Iris pigment epithelial cell (primary cell): ENCODE results near the gene CHD8.
"Not testable (repeated sequence)": the region's sequence is repeated elsewhere in the genome, so short reads cannot be mapped to it uniquely, and the experiment has no call there.

Source experiments
- DNase-seq: peaks from one replicate; pipeline ENCODE4 v3.0.0-alpha.2; 2011; ENCODE audit warnings: low read depth

Gene CHD8

DNA sequence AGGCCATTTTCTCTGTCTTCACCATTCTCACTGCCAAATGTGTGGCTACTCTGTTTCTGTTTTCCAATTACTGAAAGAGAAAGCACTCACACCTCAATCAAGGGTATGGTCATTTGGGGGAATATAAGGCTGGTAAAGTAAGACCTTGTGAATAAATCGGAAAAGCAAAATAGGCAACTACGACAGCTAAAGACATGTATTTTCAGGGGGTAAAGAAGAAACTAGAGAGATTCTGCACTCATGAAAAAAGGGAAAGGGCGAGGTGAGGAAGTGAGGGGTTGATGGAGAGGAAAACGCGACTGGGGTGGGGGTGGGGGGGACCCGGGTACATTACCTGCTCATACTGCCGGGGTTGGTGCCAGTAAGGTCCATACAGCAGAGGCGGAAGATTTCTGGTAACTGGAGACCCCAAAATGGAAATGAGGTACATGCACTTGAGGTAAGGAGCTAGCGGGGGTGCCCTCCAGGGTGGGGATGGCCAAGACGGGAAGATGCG lies 19.3 kb downstream of the CHD8 start:
- DNase-seq: no peak

DNA sequence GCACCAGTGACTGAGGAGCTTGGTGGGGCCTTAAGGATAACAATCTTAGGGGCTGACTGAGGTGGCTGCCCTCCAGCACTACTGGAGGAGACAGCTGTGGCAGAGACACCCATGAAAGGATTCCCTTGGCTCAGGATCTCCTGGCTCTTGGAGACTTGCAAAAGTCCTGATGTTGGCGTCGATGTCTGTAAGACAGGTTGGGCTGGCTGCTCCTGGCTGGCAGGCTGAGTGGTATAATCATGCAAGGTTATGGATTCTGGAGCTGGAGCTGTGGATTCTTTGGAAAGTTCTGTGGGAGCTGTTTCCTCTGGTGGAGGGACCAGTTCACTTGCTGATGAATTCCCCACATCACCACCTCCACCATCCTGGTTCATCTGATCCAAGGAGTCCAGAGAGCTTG lies 24.8 kb downstream of the CHD8 start:
- no peak for DNase-seq

DNA sequence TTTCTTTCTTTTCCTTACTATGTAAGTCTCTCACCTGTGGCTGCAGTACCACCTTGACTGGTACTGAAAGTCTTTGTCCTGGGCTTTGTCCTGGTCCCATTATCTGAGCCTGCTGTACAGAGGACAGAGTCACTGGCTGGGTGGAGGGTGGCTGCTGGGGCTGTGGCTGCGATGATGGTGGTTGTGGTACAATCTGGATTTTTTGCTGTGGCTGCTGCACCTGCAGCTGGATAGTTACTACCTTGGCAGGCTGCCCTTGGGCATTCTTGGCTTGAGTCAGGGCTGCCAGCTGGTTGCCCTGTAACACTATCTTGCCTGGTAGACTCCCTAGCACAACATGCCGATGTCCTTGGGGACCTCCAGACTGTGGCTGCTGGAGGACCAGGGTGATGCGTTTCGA lies 27.0 kb downstream of the CHD8 start:
- no peak for DNase-seq

DNA sequence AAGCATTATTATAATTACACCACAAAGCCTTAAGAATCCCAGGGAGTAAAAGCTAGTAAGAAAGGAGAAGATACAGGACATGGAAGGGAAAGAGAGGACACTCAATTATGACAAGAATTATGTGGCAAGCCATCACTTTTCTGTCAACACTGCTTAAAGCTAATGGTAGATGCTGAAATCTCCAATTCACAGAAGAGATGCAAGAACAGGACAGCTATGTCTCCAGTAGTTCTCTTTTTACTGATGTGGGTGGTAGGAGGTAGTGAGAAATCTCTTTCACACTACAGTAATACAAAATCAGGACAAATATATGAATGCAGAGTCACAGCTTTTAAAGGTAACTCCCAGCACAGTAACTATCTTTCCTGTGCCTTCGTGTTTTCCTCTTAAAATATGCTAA lies 29.2 kb downstream of the CHD8 start:
- DNase-seq: no peak

DNA sequence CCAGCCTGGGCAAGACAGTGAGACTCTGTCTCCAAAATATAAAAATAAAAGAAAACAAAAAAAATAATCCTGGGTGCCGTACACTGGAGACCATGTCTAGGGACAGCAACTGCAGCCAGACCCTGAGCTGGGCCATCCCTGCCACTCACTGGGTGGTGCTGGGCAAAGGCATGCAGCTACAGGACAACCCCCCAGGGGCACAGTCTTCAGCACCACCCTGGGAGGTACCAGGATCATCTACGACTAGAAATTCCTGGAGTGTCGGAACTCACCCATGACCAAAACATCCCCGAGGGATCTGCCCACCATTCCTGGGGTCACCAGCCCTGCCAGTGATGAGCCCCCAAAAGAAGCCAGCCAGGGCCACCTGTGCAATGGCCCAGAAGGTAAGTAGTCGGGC lies 36.4 kb downstream of the CHD8 start:
- no peak for DNase-seq

DNA sequence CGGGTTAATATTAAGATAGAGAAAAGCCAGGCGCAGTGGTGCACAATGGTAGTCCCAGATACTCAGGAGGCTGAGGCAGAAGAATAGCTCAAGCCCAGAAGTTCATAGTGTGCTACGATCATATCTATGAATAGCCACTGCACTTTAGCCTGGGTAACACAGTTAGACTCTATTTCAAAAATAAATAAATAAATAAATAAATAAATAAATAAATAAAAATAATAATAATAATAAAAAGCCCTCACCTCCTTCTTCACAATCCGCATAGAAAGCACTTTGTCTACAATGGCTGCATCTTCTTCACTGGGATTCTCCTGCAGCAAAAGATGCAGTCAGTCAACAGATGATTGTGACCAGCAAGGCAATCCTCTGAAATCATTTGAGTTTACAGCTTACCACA lies 40.6 kb downstream of the CHD8 start:
- DNase-seq: no peak

DNA sequence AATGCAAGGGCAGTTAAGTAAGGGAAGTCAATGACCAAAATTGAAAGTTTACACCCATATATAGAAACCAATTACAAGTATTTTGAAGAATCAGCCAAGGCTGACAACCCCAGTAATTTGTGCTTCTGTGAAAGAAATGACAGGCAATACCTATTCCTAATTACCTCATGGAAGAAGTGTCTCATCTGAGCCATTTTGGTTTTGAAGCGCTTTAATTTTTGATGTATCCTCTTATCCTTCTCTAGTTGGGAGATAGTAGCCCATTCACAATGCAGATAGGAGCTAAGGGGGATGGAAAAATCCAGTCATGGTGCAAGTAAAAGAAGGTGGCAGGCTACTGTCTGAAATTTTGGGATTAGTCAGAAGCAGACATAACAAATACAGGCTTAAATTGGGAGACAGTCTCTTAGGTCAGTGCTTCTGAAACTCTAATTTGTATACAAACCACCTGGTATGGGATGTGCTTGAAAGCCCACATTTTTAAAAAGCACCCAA lies 41.7 kb downstream of the CHD8 start:
- DNase-seq: no peak

DNA sequence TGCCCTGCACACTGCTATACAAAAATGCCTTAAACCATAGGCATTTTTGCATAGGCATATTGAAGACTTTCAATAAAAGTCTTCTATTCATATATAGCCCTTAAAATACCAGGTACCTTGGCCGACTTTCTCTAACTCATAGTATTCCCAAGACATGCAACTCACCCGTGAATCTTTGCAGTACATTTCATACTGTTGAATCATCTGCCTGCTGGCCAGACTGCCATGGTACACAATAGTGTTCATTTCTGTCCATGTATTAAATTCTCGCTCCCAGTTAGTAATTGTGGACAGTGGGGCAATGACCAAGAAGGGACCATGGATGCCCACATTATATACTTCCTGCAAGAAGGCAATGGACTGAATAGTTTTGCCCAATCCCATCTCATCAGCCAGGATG lies 47.8 kb downstream of the CHD8 start:
- peak; percentile 85 for DNase-seq

DNA sequence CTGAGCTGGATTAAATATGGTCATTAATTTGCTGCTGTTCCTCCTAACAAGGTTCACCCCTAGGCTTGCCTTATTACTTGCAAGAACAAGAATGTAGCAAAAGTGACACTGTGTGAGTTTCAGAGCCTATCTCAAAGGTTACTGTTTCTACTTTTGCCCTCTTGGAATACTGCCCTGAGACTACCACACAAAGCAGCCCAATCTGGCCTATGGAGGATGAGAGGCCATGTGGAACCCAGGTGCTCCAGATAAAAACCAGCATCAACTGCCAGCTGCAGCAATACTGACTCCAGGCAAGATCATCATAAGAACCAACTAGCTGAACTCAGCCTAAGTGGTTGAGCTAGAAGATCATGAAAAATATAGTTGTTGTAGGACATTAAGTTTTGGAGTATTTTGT lies 49.7 kb downstream of the CHD8 start:
- DNase-seq: no peak

DNA sequence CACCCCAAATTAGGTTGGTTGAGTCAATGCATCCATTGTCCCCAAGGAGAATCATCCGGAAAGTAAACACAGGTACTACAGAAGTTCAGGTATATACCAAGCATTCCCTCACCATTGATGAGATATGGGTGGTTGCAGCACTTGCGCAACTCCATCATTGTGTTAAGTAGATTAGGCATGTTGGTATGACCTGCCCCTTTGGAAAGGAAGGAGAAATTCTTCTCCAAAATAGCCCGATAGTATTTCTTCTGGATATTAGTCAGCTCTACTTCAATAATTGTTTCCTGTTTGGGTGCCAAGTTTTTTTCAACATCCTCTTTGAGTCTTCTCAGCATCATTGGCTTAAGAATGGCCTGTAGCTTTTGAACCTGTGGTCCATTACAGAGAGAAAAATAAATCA lies 50.8 kb downstream of the CHD8 start:
- DNase-seq: peak; percentile 21

DNA sequence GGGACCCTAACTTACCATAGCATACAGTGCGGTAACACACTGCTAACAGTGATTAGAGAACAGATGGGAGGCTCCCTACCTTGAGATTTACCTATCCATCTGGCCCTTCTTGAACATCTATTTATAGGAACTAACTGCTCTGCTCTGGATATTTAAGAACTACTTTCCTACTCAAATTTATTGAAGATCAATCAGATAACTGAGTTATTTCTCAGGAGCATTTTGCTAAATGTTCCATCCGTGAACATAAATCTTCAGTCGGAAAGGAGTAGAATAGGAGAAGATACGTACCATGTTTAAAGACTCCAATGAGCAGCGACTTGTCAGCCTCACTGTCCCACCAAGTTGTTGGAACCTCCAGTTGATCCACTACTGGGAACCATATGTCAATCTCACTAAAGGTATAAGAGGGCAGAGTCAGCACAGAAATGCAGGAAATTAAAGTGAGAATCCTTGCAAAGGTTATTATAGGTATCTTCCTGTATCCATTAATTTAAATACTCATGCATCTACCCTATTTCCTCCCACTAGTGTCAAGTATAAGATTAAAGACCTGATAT lies 56.5 kb downstream of the CHD8 start:
- DNase-seq: no peak

DNA sequence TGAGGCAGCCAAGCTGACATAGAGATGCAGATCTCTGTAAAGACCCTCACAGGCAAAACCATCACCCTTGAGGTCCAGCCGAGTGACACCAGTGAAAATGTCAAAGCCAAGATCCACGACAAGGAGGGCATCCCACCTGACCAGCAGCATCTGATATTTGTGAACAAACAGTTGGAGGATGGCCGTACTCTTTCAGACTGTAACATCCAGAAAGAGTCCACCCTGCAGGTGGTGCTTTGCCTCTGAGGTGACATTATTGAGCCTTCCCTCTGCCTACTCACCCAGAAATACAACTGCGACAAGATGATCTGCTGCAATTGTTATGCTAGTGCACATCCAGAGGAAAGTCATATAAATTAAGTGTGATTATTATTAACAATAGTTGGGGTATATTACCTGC lies 57.0 kb downstream of the CHD8 start:
- no peak for DNase-seq

DNA sequence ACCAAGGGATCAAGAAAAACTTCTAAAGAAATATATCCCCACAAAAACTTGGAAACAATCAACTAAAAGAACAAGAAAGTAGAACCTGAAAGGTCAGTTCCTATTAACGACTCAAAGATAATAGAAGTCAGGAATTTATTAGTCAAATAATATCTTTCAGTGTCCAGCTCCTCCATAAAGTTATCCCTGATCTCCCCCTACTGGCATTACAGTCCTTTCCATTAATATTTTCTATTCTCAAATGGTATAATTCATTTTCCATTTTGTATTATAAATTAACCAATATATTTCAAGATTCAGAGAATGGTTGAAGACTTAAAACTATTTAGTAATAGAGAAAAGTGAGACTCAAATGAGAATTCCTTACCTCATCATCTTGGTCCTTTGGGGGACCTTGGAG lies 60.5 kb downstream of the CHD8 start:
- no peak for DNase-seq

DNA sequence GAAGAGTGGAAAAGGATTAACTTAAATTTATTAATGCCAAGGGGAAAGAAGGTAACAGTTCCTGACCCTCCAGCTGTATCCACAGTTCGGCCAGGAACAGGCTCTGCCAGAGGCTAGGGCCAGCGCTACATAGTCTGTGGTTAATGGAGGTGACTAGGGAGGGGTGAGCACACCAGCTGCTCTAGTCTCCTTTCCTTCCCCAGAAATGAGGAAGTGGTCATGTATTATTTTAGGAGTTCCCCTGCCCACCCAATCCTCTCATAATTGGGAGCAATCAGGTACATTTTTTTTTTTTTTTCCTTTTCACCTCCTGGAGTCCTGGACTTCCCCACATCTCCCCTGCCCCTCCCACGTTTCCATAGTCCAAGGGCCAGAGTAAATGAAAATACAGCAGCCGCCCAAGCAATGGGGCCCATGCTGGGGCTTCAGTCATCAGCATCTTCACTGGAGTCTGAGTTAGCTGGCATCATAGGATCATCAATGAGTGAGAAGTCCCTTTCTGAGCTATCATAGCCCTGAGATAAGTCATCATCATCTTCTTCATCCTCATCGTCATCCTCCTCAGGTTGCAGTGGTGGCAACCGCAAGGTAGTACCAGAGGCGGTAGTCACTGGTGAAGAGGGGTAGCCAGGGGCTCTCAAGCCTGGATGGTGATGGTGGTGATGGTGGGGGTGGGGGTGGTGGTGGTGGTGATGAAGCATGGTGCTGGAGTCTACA lies 70.6 kb downstream of the CHD8 start:
- no peak for DNase-seq

DNA sequence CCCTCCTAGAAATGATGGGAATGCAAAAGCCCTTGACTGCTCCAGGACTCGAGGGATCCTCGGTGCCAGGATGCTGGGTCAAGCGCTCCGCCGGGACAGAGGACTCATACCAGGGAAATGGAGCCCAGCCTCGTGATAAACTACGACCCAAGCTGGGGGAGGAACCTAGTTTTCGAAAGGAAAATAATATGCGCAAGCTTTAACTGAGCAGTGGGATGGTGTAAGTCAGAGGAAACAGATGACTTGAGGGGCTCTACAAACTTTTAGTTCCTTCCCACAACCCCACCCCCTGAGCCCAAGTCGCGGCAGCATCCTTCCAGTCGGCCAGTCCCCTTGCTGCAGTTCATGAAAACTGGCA lies 71.5 kb downstream of the CHD8 start:
- DNase-seq: no peak

DNA sequence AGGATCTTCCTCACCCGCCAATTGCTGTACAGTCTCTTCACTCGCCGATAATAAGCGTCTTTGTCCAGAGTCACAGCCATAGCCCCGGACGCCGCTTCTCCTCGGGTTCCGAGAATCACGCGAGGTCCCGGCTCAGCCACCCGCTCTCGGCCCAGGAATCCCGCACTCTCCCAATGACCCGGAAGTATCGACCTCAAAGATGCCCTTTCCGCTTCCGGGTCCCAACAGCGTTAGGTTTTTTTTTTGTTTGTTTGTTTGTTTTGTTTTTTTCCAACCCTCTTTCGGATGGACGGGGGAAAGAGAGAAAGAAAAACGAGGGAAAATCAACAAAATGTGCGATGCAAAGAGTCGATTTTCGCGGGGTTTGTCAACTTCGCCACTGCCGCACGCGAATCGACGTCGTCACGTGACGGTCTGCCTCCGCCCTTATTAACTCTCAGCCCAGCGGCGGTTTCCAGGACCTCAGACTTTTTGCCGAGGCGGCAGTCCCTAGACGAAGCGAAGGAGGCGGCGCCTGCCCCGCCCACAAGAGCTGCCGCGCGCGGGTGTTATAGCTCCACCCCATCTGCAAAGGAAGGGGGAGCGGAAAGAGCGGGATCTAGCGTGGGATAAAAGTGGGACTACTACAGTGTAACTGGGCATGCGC lies 72.0 kb downstream of the CHD8 start, which contains the start of gene SUPT16H:
TSS of gene SUPT16H (minus strand) at position 172 of the 646 bp plus-strand sequence. CDS start at position 80, 92 bp downstream.
- DNase-seq: peak; percentile 97

DNA sequence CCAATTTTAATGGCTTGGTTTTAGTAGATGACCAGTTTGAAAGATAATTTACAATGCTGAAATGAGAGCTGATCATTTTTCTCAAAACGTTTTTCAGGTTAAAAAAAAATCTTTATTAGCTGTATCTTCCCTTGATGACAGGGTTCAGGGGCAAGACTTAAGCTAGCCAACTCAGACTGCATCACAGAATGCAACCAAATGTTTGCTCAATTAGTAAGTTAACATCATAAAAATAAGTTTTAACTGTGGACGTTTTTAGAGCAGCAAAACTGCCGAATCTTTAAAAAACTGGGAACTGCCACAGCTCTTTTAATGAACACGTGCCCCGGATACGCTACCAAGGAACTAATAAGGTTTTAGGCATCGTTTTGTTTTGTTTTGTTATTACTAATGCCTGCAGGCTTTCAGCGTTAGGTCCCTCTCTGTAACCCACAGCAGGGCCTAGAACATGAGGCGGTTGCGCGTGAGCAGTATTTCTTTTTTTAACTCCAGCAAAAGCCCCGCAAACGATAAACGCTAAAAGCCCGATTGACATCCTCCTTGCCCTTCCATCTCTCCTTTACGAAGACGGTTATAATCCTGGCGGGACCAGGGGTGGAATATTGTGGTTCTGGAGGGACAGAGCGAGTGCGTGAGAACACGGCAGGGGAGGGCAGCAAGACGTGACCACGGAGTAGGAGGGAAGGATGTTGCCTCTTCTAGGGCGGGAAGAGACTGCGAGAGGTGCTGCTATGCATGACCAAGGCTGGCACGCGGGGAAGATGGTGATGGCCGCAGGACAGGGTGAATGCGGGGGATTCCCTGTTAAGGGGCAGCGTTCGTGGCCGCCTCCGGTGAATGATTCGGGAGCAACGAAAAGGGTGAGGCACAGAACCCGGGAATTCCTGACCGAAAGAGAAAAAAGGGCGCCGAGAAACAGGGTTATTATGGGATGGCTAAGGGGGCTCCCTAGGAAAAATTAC lies 72.8 kb downstream of the CHD8 start:
- peak; percentile 58 for DNase-seq

DNA sequence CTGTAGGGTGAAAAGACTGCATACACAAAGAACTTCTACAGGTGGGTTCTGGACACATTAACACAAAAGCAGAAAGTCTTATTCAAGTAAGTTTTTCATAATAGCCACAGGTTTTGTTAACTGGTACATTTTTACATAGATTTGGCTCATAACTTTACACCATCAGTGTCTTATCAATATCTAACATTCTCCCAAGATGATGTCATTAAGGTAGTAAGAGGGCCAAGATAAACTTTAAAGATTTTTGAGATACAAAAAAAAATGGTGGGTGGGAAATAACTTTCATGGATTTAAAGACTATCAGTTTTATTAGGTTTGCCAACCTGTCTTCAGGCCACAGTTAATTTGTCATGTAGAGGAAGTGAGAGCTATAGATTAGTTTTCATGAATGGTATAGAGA lies 73.8 kb downstream of the CHD8 start:
- no peak for DNase-seq

DNA sequence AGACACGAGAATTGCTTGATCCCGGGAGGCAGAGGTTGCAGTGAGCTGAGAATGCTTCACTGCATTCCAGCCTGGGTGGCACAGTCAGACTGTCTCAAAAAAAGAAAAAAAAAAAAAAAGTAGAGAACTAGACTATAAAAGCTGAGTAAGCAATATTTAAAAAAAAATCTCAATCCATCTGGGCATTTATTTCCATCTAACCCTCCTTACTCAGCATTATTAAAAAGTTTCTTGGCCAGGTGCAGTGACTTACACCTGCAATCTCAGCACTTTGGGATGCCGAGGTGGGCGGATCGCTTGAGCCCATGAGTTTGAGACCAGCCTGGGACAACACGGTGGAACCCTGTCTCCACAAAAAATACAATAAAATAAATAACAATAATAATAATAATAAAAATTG lies 76.6 kb downstream of the CHD8 start:
- DNase-seq: no peak

DNA sequence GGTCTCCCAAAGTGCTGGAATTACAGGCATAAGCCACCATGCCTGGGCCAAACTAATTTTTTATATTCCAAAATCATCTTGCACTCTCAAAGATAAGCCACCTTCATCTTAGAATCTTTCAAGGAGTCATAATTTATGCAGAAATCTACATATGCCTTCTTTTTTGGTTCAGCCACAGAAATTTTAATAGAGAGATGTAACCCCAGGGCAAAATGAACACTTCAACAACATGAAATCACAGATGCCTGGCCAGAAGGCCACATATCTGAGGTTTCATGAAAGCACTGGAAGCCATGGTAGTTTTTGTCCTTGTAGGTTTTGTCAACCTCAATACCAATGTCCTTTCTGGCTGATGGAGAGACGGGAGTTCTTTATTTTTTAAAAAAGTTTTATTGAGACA lies 81.9 kb downstream of the CHD8 start:
- no peak for DNase-seq

DNA sequence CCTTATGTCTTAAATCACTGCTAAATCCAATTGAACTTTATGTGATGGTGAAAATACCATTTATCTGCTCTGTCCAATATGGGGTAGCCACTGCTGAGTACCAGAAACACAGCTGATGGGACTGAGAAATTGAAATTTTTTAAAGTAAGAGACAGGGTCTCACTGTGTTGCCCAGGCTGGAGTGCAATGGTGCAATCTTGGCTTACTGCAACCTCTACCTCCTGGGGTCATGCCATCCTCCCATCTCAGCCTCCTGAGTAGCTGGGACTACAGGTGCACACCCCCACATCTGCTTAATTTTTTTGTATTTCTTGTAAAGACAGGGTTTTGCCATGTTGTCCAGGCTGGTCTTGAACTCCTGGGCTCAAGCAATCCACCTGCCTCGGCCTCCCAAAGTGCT lies 83.1 kb downstream of the CHD8 start:
- not testable (repeated sequence) for DNase-seq
